ENCODE measurements around the gene ANKRD50. TPM values are rescaled to one million over a fixed set of nuclear protein-coding genes. Genes with fewer than 3 reads are reported as not detected.
A peak's percentile ranks its signal among the peaks of the same experiment; 100 is the strongest.

Gene ANKRD50
- total RNA-seq, 1 donor from 2014 or later, result 20.6 TPM

- no peak for TF ChIP-seq CTCF (IDR thresholded peaks at IDR 0.05)
- TF ChIP-seq POLR2AphosphoS5 (IDR thresholded peaks at IDR 0.05; ENCODE audit: insufficient read depth in 1 of 2, low read depth in 1 of 2), result peak in 1 of 2 donors; percentile 33
- Histone ChIP-seq H3K36me3 (no peaks in the 10 kb centered on the region), H3K4me3 (no peak overlapping the region), H3K27ac (no peak overlapping the region), H3K4me1 (peaks cover 5% of the 10 kb centered on the region), H3K9me3 (no peaks in the 10 kb centered on the region), H3K27me3 (no peaks in the 10 kb centered on the region)
- intact Hi-C loops (cut with DNase I), result no loop called here
- DNase-seq (ENCODE audit: extremely low spot score in 2 of 2), result no peak
These were observed 72.4 kb downstream of the ANKRD50 start for GRCh38 chr4:124640022-124640730.

- no peak for DNase-seq (ENCODE audit: extremely low spot score in 2 of 2)
- no peak for TF ChIP-seq POLR2AphosphoS5 (IDR thresholded peaks at IDR 0.05; ENCODE audit: insufficient read depth in 1 of 2, low read depth in 1 of 2)
- TF ChIP-seq CTCF (IDR thresholded peaks at IDR 0.05), result no peak
- TF ChIP-seq POLR2A (IDR thresholded peaks at IDR 0.05), result no peak
- H3K4me1 ChIP-seq, result peaks cover 3% of the 10 kb centered on the region
- intact Hi-C loops (cut with DNase I), result no loop called here
- H3K27ac ChIP-seq, result no peak overlapping the region
- H3K9me3 ChIP-seq, result no peaks in the 10 kb centered on the region
- no peaks in the 10 kb centered on the region for H3K36me3 ChIP-seq
- H3K27me3 ChIP-seq, result no peaks in the 10 kb centered on the region
- no peak overlapping the region for H3K4me3 ChIP-seq
These were observed 75.2 kb downstream of the ANKRD50 start for GRCh38 chr4:124637321-124637720.

- Histone ChIP-seq H3K4me3 (no peak overlapping the region), H3K27me3 (no peaks in the 10 kb centered on the region), H3K9me3 (no peaks in the 10 kb centered on the region), H3K27ac (no peak overlapping the region), H3K4me1 (peaks cover 3% of the 10 kb centered on the region), H3K36me3 (no peaks in the 10 kb centered on the region)
- TF ChIP-seq CTCF (IDR thresholded peaks at IDR 0.05) (no peak), POLR2A (IDR thresholded peaks at IDR 0.05) (no peak), POLR2AphosphoS5 (IDR thresholded peaks at IDR 0.05; ENCODE audit: insufficient read depth in 1 of 2, low read depth in 1 of 2) (no peak)
- no peak for DNase-seq (ENCODE audit: extremely low spot score in 2 of 2)
- intact Hi-C loops (cut with DNase I), result no loop called here
These were observed 75.7 kb downstream of the ANKRD50 start for GRCh38 chr4:124636788-124637187.

GRCh38 chr4:124635331-124635730 lies 77.2 kb downstream of the ANKRD50 start:
- Histone ChIP-seq H3K9me3 (no peaks in the 10 kb centered on the region), H3K4me1 (peaks cover 4% of the 10 kb centered on the region), H3K27ac (no peak overlapping the region), H3K27me3 (no peaks in the 10 kb centered on the region), H3K36me3 (no peaks in the 10 kb centered on the region), H3K4me3 (no peak overlapping the region)
- intact Hi-C loops (cut with DNase I), result no loop called here
- no peak for DNase-seq (ENCODE audit: extremely low spot score in 2 of 2)
- TF ChIP-seq POLR2AphosphoS5 (IDR thresholded peaks at IDR 0.05; ENCODE audit: insufficient read depth in 1 of 2, low read depth in 1 of 2) (no peak), POLR2A (IDR thresholded peaks at IDR 0.05) (no peak), CTCF (IDR thresholded peaks at IDR 0.05) (no peak)

GRCh38 chr4:124633285-124633941 lies 79.1 kb downstream of the ANKRD50 start:
- H3K27ac ChIP-seq, result no peak overlapping the region
- DNase-seq (ENCODE audit: extremely low spot score in 2 of 2), result no peak
- TF ChIP-seq CTCF (IDR thresholded peaks at IDR 0.05), result no peak
- TF ChIP-seq POLR2A (IDR thresholded peaks at IDR 0.05), result no peak
- TF ChIP-seq POLR2AphosphoS5 (IDR thresholded peaks at IDR 0.05; ENCODE audit: insufficient read depth in 1 of 2, low read depth in 1 of 2), result no peak

More at GRCh38 chr4:124633285-124633941, 79.1 kb downstream of the ANKRD50 start:
- peaks cover 4% of the 10 kb centered on the region for H3K4me1 ChIP-seq
- no peaks in the 10 kb centered on the region for H3K27me3 ChIP-seq
- H3K9me3 ChIP-seq, result no peaks in the 10 kb centered on the region
- no peaks in the 10 kb centered on the region for H3K36me3 ChIP-seq
- no peak overlapping the region for H3K4me3 ChIP-seq
- intact Hi-C loops (cut with DNase I), result no loop called here

All from vagina (tissue), 2 donors.